ENCODE results near the gene WNK1.

- TF ChIP-seq CTCF (IDR thresholded peaks at IDR 0.05) (no peak), POLR2A (IDR thresholded peaks at IDR 0.05) (no peak)
Observed at GRCh38 chr12:768434-768833, 16.1 kb downstream of the WNK1 start.

Data from heart left ventricle (tissue), 13 donors.